Measurements from ENCODE around the gene GGA1. TPM values are rescaled to one million over a fixed set of nuclear protein-coding genes. Genes with fewer than 3 reads are reported as not detected.
"Not testable (repeated sequence)": the region's sequence is repeated elsewhere in the genome, so short reads cannot be mapped to it uniquely, and the experiment has no call there.

The GGA1 gene
- total and polyA plus RNA-seq, 2 donors from 2014 or later, result 37.5 to 61.2 TPM

DNA sequence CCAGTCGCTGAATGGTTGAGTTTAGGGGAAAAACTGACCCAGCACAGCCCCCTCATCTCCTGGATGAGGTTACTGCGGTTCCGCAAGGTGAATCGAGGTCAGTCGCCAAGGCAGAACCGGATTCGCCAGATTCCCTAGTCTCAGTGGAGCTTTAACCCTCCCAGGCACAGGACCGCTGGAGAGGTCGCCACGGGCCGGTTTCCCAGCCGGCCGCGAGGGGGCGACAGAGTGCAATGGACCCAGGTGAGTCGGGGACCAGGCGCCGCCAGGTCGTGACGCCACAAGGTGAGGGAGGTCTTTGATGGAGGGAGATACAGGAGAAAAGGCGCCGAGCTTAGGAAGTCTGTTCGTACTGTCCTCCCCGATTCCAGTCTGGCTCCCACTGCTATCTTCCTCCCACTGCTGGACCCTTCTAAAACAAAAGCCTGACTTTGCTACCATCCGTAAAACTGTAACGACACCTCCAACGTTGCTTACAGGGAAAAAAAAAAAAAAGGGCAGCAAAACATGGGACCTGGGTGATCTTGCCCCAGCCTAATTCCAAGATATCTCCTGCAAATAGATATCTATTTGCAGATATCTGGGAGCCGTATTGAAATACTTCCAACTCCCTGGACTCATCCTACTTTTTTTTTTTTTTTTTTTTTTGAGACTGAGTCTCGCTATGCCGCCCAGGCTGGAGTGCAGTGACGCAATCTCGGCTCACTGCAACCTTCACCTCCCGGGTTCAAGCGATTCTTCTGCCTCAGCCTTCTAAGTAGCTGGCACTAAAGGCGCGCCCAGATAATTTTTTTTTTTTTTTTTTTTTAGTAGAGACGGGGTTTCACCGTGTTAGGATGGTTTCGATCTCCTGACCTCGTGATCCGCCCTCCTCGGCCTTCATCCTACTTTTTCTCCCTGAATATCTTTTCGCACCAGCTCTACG lies 1.4 kb upstream of the GGA1 start:
- Histone ChIP-seq H3K9me3 (ENCODE audit: control insufficient read depth in 2 of 3, insufficient read depth in 1 of 3, low read length in 3 of 3) (no peaks in the 10 kb centered on the region), H3K4me3 (ENCODE audit: low read length in 3 of 3) (peak overlapping the region; percentile 5 to 91 (median 60)), H3K9ac (ENCODE audit: low read length in 3 of 3) (peak overlapping the region; percentile 8 to 50 (median 27)), H3K4me1 (ENCODE audit: control insufficient read depth in 2 of 3, insufficient read depth in 2 of 3, low read depth in 1 of 3, low read length in 3 of 3) (peaks cover 0 to 14% (median 6%) of the 10 kb centered on the region in 3 donors), H3K27me3 (ENCODE audit: control insufficient read depth, insufficient read depth, low read length) (no peaks in the 10 kb centered on the region), H3K36me3 (ENCODE audit: control insufficient read depth in 2 of 3, insufficient read depth in 3 of 3, low read length in 3 of 3) (no peaks in the 10 kb centered on the region), H3K27ac (ENCODE audit: low read depth in 2 of 2, low read length in 2 of 2) (peak overlapping the region; percentile 82 to 98)
- FAIRE-seq (no peak), DNase-seq (peak; percentile 93 to 95 (median 95))
- intact Hi-C loops (cut with DNase I), result no loop called here
- TF ChIP-seq, protein P1, sequence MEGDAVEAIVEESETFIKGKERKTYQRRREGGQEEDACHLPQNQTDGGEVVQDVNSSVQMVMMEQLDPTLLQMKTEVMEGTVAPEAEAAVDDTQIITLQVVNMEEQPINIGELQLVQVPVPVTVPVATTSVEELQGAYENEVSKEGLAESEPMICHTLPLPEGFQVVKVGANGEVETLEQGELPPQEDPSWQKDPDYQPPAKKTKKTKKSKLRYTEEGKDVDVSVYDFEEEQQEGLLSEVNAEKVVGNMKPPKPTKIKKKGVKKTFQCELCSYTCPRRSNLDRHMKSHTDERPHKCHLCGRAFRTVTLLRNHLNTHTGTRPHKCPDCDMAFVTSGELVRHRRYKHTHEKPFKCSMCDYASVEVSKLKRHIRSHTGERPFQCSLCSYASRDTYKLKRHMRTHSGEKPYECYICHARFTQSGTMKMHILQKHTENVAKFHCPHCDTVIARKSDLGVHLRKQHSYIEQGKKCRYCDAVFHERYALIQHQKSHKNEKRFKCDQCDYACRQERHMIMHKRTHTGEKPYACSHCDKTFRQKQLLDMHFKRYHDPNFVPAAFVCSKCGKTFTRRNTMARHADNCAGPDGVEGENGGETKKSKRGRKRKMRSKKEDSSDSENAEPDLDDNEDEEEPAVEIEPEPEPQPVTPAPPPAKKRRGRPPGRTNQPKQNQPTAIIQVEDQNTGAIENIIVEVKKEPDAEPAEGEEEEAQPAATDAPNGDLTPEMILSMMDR (IDR thresholded peaks at IDR 0.05; ENCODE audit: borderline replicate concordance, extremely low read depth, insufficient read depth), result peak; percentile 95

DNA sequence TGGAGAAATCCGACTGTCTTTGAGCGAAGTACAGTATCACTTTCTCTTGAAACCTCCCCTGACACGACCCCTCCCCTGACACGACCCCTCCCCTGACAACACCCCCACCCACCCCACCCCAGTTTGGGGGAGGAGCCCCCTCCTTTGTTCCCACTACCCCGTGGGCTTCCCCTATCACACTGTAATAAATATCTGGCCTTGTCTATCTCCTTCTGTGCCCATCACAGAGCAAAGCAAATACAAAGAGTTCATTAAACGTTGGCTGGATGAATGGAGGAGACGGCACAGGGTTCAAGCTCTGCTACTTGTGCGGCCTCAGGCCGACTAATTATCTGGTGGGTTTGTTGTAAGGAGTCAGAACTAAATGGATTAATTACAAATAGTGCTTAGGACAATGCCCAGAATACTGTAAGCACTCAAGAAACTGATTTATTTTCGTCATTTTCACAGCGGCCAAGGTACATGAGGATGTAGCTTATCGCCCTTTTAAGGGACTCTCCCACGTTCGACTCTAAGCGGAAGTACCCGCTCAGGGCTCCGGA lies 628 bp upstream of the GGA1 start:
- DNase-seq (peak in 1 of 5 donors; percentile 79), FAIRE-seq (no peak)
- Histone ChIP-seq H3K36me3 (ENCODE audit: control insufficient read depth in 2 of 3, insufficient read depth in 3 of 3, low read length in 3 of 3) (no peaks in the 10 kb centered on the region), H3K4me3 (ENCODE audit: low read length in 3 of 3) (peak overlapping the region; percentile 86 to 91 (median 88)), H3K27ac (ENCODE audit: low read depth in 2 of 2, low read length in 2 of 2) (peak overlapping the region; percentile 92 to 98), H3K4me1 (ENCODE audit: control insufficient read depth in 2 of 3, insufficient read depth in 2 of 3, low read depth in 1 of 3, low read length in 3 of 3) (peaks cover 0 to 14% (median 6%) of the 10 kb centered on the region in 3 donors), H3K9me3 (ENCODE audit: control insufficient read depth in 2 of 3, insufficient read depth in 1 of 3, low read length in 3 of 3) (no peaks in the 10 kb centered on the region), H3K27me3 (ENCODE audit: control insufficient read depth, insufficient read depth, low read length) (no peaks in the 10 kb centered on the region), H3K9ac (ENCODE audit: low read length in 3 of 3) (peak overlapping the region; percentile 72 to 85 (median 82))
- intact Hi-C loops (cut with DNase I), result no loop called here
- TF ChIP-seq, protein P1 (IDR thresholded peaks at IDR 0.05; ENCODE audit: borderline replicate concordance, extremely low read depth, insufficient read depth), result no peak

DNA sequence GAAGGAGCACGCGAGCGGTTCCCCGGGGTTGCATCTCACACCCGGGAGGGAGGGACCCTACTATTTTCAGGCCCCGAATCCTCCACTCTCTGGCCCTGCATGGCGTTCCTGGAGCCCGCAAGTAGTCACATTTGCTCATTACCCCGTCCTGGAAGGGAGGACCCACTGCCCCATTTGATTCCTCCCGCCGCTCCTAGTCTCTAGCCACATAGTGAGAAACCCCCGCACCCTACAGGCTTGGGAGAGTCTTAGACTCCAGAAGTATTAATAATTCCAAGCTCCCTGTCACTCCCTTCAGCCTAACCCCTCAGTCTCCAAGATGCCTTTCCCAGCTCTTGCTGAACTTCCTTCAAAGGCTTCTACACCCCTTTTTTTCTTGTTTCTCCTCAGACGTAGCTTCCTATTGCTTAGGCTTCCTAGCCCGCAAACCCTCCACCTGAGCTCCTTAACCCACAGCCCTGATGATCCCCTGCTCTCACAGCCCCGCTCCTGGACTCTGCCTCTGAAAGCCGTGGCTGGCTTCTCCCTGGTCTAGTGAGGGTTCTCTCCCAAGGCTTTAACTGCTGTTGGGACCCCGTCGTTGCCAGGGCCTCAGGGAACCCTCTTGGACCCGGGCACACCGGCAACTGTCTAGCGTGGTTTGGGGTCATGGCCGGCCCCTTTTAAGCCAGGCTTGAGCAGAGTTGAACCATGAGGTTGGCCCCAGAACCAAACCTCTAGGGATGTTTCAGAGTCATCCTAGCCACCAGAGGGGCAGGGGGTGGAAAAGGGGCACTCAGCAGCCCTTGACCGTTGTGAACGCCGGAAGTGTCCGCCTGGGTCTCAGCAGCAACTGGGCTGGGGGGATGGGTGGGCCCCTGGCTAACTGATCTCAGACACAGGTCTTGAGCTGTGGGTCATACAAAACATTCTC lies 862 bp downstream of the GGA1 start:
- Histone ChIP-seq H3K4me3 (ENCODE audit: low read length in 3 of 3) (peak overlapping the region; percentile 62 to 91 (median 73)), H3K27me3 (ENCODE audit: control insufficient read depth, insufficient read depth, low read length) (no peaks in the 10 kb centered on the region), H3K4me1 (ENCODE audit: control insufficient read depth in 2 of 3, insufficient read depth in 2 of 3, low read depth in 1 of 3, low read length in 3 of 3) (peaks cover 0 to 14% (median 6%) of the 10 kb centered on the region in 3 donors), H3K27ac (ENCODE audit: low read depth in 2 of 2, low read length in 2 of 2) (peak overlapping the region; percentile 92 to 98), H3K9me3 (ENCODE audit: control insufficient read depth in 2 of 3, insufficient read depth in 1 of 3, low read length in 3 of 3) (no peaks in the 10 kb centered on the region), H3K36me3 (ENCODE audit: control insufficient read depth in 2 of 3, insufficient read depth in 3 of 3, low read length in 3 of 3) (peaks cover 0 to 5% (median 4%) of the 10 kb centered on the region in 3 donors), H3K9ac (ENCODE audit: low read length in 3 of 3) (peak overlapping the region; percentile 50 to 93 (median 53))
- TF ChIP-seq, protein P1 (IDR thresholded peaks at IDR 0.05; ENCODE audit: borderline replicate concordance, extremely low read depth, insufficient read depth), result no peak
- intact Hi-C loops (cut with DNase I), result no loop called here
- DNase-seq (peak in 4 of 5 donors; percentile 59 to 78 (median 69)), FAIRE-seq (no peak)

DNA sequence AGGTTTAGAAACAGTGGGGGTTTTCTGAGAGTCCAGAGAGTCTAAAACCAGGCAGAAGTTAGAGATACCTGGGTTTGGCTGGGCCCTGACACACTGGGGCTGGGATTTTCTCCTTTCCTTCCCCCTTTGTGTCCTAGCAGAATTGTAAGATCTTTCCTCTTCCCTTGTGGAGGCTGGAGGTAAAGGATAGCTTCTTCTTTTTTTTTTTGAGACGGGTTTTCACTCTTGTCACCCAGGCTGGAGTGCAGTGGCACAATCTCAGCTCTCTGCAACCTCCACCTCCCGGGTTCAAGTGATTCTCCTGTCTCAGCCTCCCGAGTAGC lies 1.5 kb downstream of the GGA1 start:
- DNase-seq; H3K9me3 ChIP-seq (ENCODE audit: control insufficient read depth in 2 of 3, insufficient read depth in 1 of 3, low read length in 3 of 3); intact Hi-C loops (cut with DNase I); H3K27ac ChIP-seq (ENCODE audit: low read depth in 2 of 2, low read length in 2 of 2); FAIRE-seq; H3K36me3 ChIP-seq (ENCODE audit: control insufficient read depth in 2 of 3, insufficient read depth in 3 of 3, low read length in 3 of 3); H3K27me3 ChIP-seq (ENCODE audit: control insufficient read depth, insufficient read depth, low read length): not testable (repeated sequence)
- Histone ChIP-seq H3K4me3 (ENCODE audit: low read length in 3 of 3) (peak overlapping the region in 2 of 3 donors; percentile 54 to 91), H3K9ac (ENCODE audit: low read length in 3 of 3) (peak overlapping the region in 1 of 3 donors; percentile 93), H3K4me1 (ENCODE audit: control insufficient read depth in 2 of 3, insufficient read depth in 2 of 3, low read depth in 1 of 3, low read length in 3 of 3) (peaks cover 0 to 14% (median 6%) of the 10 kb centered on the region in 3 donors)

All from kidney (tissue), 14 donors.